Measurements from ENCODE around the gene MRPL10. TPM values are rescaled to one million over a fixed set of nuclear protein-coding genes. Genes with fewer than 3 reads are reported as not detected.
A peak's percentile ranks its signal among the peaks of the same experiment; 100 is the strongest.

MRPL10 gene
- total and polyA plus RNA-seq, 10 of the 15 experiments (the other 5 are each of a cell fraction or from before 2014, with no cell fraction given): 18.9 to 61.9 (median 47.3) TPM

- peak overlapping the region; percentile 93 for H3K4me3 ChIP-seq
- H2AFZ ChIP-seq (ENCODE audit: control insufficient read depth, low read depth, low read length): peak overlapping the region; percentile 88
- FAIRE-seq (no peak), DNase-seq (ENCODE audit: low read depth, low spot score) (no peak), ATAC-seq (peak; percentile 3; the same call in 1 of the 3 replicates)
- SMC1A ChIA-PET (ENCODE audit: uncharacterized antibody, unreplicated experiment): interaction anchor here (1.3 to 1.4 kb wide), 2 partner anchors 10 to 197 kb away, joined by 3 to 7 read pairs; partner anchors contain the start of genes LRRC46 and MRPL10
- H3K4me2 ChIP-seq (ENCODE audit: control insufficient read depth, insufficient read depth): peak overlapping the region; percentile 93
- CTCF ChIA-PET: interaction anchor here (0.6 to 2.5 kb wide), 13 partner anchors 10 to 170 kb away, joined by 3 to 20 read pairs (median 3); partner anchors contain the start of genes CDK5RAP3, LRRC46, MRPL10 and SCRN2
- H3K9me3 ChIP-seq (replicated peaks; ENCODE audit: control insufficient read depth, insufficient read depth, low read length): no peaks in the 10 kb centered on the region
- H3K4me1 ChIP-seq (ENCODE audit: control insufficient read depth, insufficient read depth, low read length): peaks cover 10% of the 10 kb centered on the region
- 0% methylated on average over 4 of the region's 4 CpGs for WGBS (ENCODE audit: insufficient coverage, insufficient replicate concordance, low lambda C conversion rate, missing lambda C conversion rate)
- in situ Hi-C loops (cut with MboI): no loop called here
- peak overlapping the region; percentile 80 for H3K9ac ChIP-seq (ENCODE audit: control insufficient read depth, insufficient read depth, low read length)
- peak overlapping the region; percentile 17; the same call in 1 of the 2 replicates for H3K27ac ChIP-seq (ENCODE audit: control insufficient read depth, insufficient read depth)
- no peak for TF ChIP-seq PBX3 (IDR thresholded peaks at IDR 0.05; ENCODE audit: insufficient replicate concordance, low read depth, low read length)
- no peak for TF ChIP-seq ZNF217 (IDR thresholded peaks at IDR 0.05)
- TF ChIP-seq, protein P1, sequence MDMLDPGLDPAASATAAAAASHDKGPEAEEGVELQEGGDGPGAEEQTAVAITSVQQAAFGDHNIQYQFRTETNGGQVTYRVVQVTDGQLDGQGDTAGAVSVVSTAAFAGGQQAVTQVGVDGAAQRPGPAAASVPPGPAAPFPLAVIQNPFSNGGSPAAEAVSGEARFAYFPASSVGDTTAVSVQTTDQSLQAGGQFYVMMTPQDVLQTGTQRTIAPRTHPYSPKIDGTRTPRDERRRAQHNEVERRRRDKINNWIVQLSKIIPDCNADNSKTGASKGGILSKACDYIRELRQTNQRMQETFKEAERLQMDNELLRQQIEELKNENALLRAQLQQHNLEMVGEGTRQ (IDR thresholded peaks at IDR 0.05; ENCODE audit: borderline replicate concordance, low read depth, low read length): no peak
- TF ChIP-seq, protein P2, sequence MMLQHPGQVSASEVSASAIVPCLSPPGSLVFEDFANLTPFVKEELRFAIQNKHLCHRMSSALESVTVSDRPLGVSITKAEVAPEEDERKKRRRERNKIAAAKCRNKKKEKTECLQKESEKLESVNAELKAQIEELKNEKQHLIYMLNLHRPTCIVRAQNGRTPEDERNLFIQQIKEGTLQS (IDR thresholded peaks at IDR 0.05; ENCODE audit: borderline replicate concordance, extremely low read depth, low read depth, low read length): no peak
- TF ChIP-seq SMARCA5 (IDR thresholded peaks at IDR 0.05): no peak
- no peak for TF ChIP-seq E2F4 (IDR thresholded peaks at IDR 0.05; ENCODE audit: low read depth, low read length)
- H3K27me3 ChIP-seq (replicated peaks in 1 of 2; ENCODE audit: control insufficient read depth in 2 of 2, insufficient read depth in 2 of 2, low read length in 1 of 2): no peaks in the 10 kb centered on the region
- BruUV-seq (replicated peaks): no TSS peak
- POLR2A ChIA-PET: interaction anchor here (1.2 to 2.1 kb wide), 3 partner anchors 10 to 150 kb away, joined by 5 to 14 read pairs (median 6); partner anchors contain the start of genes CDK5RAP3, LRRC46, MRPL10 and SCRN2
- peaks cover 7% of the 10 kb centered on the region; the same call in 1 of the 2 replicates for H3K79me2 ChIP-seq (ENCODE audit: control insufficient read depth, insufficient read depth, low read length)
- RAD21 ChIA-PET (ENCODE audit: unreplicated experiment): interaction anchor here (1.1 kb wide), 1 partner anchor 120 kb away, joined by 6 read pairs; no protein-coding TSS in a partner anchor
- intact Hi-C loops (cut with micrococcal nuclease; ENCODE audit: unreplicated experiment): no loop called here
- H3K36me3 ChIP-seq (ENCODE audit: control insufficient read depth in 2 of 2, insufficient read depth in 2 of 2, low read length in 1 of 2): peaks cover 5 to 17% of the 10 kb centered on the region in 2 experiments; a peak in 3 of 4 replicates
- H4K20me1 ChIP-seq (ENCODE audit: control insufficient read depth, insufficient read depth): no peaks in the 10 kb centered on the region
These were observed 10.3 kb downstream of the MRPL10 start for GRCh38 chr17:47821031-47821423.
